AG04450 (cell line): ENCODE data around the gene CCNYL1. TPM values are rescaled to one million over a fixed set of nuclear protein-coding genes. Genes with fewer than 3 reads are reported as not detected.
"Not testable (repeated sequence)": the region's sequence is repeated elsewhere in the genome, so short reads cannot be mapped to it uniquely, and the experiment has no call there.

Source experiments
- CTCF ChIA-PET: fragments of 300-600, 350-600 bp; formaldehyde crosslinking; extraction: SDS; loops from one replicate; lab custom pipeline; 2022; ENCODE audit warnings: antibody characterized with exemption, inconsistent platforms; lab: Charles Lee
- POLR2A ChIA-PET: fragments of 350-600 bp; formaldehyde crosslinking; extraction: SDS; loops from one replicate; lab custom pipeline; 2021; ENCODE audit warnings: antibody characterized with exemption, inconsistent platforms; lab: Yijun Ruan, JAX
- DNase-seq: peaks from one replicate; pipeline ENCODE4 v3.0.0-alpha.2; 2011; ENCODE audit warnings: low read depth, low spot score
- H3K27ac ChIP-seq: one replicate; pipeline ENCODE4 v1.5.1; 2012; ENCODE audit warnings: low read depth, low read length, control low read depth
- H3K27me3 ChIP-seq: one replicate; pipeline ENCODE4 v1.6.0; 2012; ENCODE audit warnings: low read length; ENCODE audit not compliant: control insufficient read depth, insufficient read depth
- H3K4me3 ChIP-seq: 2 replicates; pipeline ENCODE4 v1.5.1; 2011; ENCODE audit warnings: mild to moderate bottlenecking, low read depth, low read length, control low read depth
- H3K9me3 ChIP-seq: 2 replicates; pipeline ENCODE4 v1.5.1; 2012; ENCODE audit warnings: low read length; ENCODE audit not compliant: control insufficient read depth, insufficient read depth
- polyA plus RNA-seq: library from polyadenylated mRNA; depleted of rRNA; stranded (reverse); fragments of >200 nt; gene quantifications from 2 replicates; pipeline ENCODE4 v1.2.3, GENCODE V29; 2011
- TF ChIP-seq, protein P1 (sequence below): IDR thresholded peaks from 2 replicates; pipeline ENCODE4 v1.5.1; 2011; ENCODE audit warnings: low read depth, low read length, control low read depth, inconsistent platforms

CCNYL1 gene
- polyA plus RNA-seq, 1 experiment, result 20.5 TPM

DNA sequence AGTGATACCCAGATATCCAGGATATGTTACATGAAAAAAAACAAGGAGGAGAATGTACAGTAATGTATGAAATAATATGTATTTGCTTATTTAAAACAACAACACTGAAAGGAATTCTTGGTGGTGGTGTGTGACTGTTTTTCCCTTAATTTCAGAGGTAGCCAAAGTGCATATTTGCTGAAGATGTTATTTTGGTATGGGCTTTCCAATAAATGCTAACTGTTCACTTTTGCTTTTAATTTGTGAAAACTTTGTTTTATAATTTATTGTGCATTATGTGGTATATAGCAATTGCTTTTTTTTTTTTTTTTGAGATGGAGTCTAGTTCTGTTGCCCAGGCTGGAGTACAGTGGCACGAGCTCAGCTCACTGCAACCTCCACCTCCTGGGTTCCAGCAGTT is 7.6 kb downstream of the CCNYL1 start:
- ChIA-PET CTCF (interaction anchor here (0.5 to 1.1 kb wide), 6 partner anchors 15 to 1703 kb away, joined by 3 to 6 read pairs (median 4); no protein-coding TSS in a partner anchor), POLR2A (interaction anchor here (0.7 kb wide), 1 partner anchor 53 kb away, joined by 5 read pairs; no protein-coding TSS in a partner anchor)
- no peak overlapping the region for H3K4me3 ChIP-seq
- no peak for DNase-seq
- no peaks in the 10 kb centered on the region for H3K27me3 ChIP-seq
- TF ChIP-seq, protein P1, sequence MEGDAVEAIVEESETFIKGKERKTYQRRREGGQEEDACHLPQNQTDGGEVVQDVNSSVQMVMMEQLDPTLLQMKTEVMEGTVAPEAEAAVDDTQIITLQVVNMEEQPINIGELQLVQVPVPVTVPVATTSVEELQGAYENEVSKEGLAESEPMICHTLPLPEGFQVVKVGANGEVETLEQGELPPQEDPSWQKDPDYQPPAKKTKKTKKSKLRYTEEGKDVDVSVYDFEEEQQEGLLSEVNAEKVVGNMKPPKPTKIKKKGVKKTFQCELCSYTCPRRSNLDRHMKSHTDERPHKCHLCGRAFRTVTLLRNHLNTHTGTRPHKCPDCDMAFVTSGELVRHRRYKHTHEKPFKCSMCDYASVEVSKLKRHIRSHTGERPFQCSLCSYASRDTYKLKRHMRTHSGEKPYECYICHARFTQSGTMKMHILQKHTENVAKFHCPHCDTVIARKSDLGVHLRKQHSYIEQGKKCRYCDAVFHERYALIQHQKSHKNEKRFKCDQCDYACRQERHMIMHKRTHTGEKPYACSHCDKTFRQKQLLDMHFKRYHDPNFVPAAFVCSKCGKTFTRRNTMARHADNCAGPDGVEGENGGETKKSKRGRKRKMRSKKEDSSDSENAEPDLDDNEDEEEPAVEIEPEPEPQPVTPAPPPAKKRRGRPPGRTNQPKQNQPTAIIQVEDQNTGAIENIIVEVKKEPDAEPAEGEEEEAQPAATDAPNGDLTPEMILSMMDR, result no peak
- H3K9me3 ChIP-seq, result no peaks in the 10 kb centered on the region
- no peak overlapping the region for H3K27ac ChIP-seq

DNA sequence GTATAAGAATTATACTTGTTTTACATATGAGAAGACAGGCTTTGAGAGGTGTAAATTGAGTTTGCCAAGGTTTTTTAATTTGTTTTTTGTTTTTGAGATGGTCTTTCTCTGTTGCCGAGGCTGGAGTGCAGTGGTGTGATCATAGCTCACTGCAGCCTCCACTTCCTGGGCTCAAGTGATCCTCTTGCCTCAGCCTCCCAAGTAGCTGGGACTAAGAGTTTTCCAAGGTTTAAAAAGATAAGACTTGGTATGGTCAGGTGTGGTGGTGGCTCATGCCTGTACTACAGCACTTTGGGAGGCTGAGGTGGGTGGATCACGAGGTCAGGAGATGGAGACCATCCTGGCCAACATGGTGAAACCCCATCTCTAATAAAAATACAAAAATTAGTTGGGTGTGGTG is 8.2 kb downstream of the CCNYL1 start:
- ChIA-PET POLR2A (interaction anchor here (0.7 kb wide), 1 partner anchor 52 kb away, joined by 5 read pairs; no protein-coding TSS in a partner anchor), CTCF (interaction anchor here (0.5 to 1.3 kb wide), 3 partner anchors 13 to 256 kb away, joined by 3 to 6 read pairs (median 3); no protein-coding TSS in a partner anchor)
- H3K9me3 ChIP-seq, DNase-seq, H3K4me3 ChIP-seq, H3K27me3 ChIP-seq, H3K27ac ChIP-seq: not testable (repeated sequence)

DNA sequence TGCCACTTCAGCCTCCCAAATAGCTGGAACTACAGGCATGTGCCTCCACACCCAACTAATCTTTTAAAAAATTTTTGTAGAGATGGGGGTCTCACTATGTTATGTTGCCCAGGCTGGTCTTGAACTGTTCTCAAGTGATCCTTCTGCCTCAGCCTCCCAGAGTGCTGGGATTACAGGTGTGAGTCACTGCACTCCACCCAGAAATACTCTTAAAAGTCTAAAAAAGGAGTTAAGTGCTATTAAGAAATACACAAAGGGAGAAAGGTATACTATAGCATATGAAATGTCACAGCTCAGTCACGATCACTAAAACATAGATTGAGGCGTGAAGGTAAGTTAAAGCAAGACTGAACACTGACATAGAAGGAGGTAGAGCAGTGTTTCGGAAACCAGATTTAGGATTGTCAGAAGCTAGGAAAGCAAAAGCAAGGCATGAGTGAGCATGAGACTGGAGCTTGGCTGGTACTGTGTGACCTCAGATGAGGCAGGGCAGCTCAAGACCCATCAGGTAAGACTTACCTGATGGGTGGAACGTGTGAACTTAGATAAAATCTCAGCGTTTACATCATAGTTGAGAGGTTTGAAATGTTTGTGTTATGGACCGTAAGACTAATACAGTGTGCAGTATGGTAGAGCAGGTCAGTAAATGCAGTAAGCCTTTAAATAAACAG is 9.2 kb downstream of the CCNYL1 start:
- H3K27ac ChIP-seq, result no peak overlapping the region
- TF ChIP-seq, protein P1, result no peak
- no peaks in the 10 kb centered on the region for H3K27me3 ChIP-seq
- H3K4me3 ChIP-seq, result no peak overlapping the region
- CTCF ChIA-PET, result interaction anchor here (0.7 to 1.3 kb wide), 5 partner anchors 12 to 320 kb away, joined by 3 to 7 read pairs (median 3); no protein-coding TSS in a partner anchor
- POLR2A ChIA-PET, result interaction anchor here (0.7 kb wide), 1 partner anchor 112 kb away, joined by 6 read pairs; no protein-coding TSS in a partner anchor
- H3K9me3 ChIP-seq, result no peaks in the 10 kb centered on the region
- DNase-seq, result no peak

DNA sequence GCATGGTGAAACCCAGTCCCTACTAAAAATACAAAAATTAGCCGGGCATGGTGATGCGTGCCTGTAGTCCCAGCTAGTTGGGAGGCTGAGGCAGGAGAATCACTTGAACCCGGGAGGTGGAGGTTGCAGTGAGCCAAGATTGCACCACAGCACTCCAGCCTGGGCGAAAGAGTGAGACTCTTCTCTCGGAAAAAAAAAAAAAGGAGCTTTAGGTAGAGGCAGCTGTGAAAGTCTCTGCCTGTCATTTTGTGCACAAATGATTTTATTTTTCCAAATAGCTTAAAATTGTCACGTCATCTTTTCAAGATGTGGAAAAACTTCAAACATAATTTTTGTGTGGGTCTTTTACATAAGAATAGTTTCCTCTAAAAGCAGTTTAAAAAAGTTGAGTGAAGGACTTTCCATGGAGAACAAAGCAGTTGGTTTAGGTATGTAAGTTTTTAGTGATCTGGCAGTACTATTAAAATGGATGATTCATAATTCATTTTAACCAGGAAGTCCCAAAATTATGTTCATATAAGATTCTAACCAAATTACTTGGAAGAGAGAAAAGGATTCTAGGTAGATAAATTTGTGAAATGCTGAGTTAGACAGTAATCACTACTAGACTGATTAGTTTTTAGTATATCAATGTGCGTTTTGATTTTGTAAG is 11.5 kb downstream of the CCNYL1 start:
- no peak overlapping the region for H3K27ac ChIP-seq
- POLR2A ChIA-PET, result interaction anchor here (1.0 kb wide), 1 partner anchor 12 kb away, joined by 3 read pairs; the partner anchor contains the start of gene CCNYL1

DNA sequence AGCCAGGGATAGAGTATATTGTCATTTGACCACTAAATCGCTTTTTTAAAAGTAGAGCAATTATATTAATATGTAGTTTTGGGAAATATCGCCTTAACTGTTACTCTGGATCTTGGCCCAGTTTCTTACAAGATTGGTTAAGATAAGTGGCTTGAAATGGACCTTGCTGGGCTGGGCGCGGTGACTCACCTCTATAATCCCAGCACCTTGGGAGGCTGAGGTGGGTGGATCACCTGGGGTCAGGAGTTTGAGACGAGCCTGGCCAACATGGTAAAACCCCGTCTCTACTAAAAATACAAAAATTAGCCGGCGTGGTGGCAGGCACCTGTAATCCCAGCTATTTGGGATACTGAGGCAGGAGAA is 12.0 kb downstream of the CCNYL1 start:
- H3K27me3 ChIP-seq, POLR2A ChIA-PET, H3K27ac ChIP-seq, DNase-seq, H3K4me3 ChIP-seq, H3K9me3 ChIP-seq: not testable (repeated sequence)
- CTCF ChIA-PET, result interaction anchor here (0.6 to 1.5 kb wide), 3 partner anchors 11 to 529 kb away, joined by 3 to 7 read pairs (median 4); no protein-coding TSS in a partner anchor

More for the DNA sequence above, 11.5 kb downstream of the CCNYL1 start:
- Histone ChIP-seq H3K9me3 (no peaks in the 10 kb centered on the region), H3K27me3 (no peaks in the 10 kb centered on the region), H3K4me3 (no peak overlapping the region)
- DNase-seq, result no peak
- CTCF ChIA-PET, result interaction anchor here (0.6 to 1.5 kb wide), 3 partner anchors 12 to 530 kb away, joined by 3 to 7 read pairs (median 4); no protein-coding TSS in a partner anchor
- TF ChIP-seq, protein P1, result no peak
